HG03378 (cell line): ENCODE data around the gene UVRAG.

Experiments
- ATAC-seq: cut with Tn5 transposase; IDR thresholded peaks from one replicate; pipeline ENCODE4 v1.9.1; 2021; ENCODE audit warnings: mild to moderate bottlenecking, moderate library complexity; ENCODE audit not compliant: unreplicated experiment

UVRAG gene

GRCh38 chr11:75814677-75815344, at the start of gene UVRAG:
Gene UVRAG, plus strand, starts transcription at chr11:75815210. Its CDS starts 198 bp downstream, at chr11:75815408.
- peak; percentile 74 for ATAC-seq

- ATAC-seq = no peak
Observed at GRCh38 chr11:75766443-75767227, 48.4 kb upstream of the UVRAG start.

DNA sequence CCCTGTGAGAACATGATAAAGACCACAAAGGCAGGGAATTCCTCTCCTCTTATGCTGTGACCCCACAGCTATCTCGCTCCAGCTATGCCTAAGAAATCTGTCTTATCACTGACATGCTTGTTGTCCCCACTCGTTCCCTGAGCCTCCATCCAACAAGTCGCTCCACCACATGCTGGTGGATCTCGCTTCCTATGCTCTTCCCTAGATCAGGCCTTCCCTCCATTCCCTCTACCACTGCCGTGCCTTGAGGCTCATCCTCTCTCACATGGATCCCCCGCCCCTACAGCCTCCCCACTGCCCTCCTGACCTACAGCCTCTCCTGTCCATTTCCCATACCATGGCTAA, 47.8 kb upstream of the UVRAG start:
- ATAC-seq = no peak

GRCh38 chr11:75767793-75768111, 47.3 kb upstream of the UVRAG start:
- no peak for ATAC-seq

DNA sequence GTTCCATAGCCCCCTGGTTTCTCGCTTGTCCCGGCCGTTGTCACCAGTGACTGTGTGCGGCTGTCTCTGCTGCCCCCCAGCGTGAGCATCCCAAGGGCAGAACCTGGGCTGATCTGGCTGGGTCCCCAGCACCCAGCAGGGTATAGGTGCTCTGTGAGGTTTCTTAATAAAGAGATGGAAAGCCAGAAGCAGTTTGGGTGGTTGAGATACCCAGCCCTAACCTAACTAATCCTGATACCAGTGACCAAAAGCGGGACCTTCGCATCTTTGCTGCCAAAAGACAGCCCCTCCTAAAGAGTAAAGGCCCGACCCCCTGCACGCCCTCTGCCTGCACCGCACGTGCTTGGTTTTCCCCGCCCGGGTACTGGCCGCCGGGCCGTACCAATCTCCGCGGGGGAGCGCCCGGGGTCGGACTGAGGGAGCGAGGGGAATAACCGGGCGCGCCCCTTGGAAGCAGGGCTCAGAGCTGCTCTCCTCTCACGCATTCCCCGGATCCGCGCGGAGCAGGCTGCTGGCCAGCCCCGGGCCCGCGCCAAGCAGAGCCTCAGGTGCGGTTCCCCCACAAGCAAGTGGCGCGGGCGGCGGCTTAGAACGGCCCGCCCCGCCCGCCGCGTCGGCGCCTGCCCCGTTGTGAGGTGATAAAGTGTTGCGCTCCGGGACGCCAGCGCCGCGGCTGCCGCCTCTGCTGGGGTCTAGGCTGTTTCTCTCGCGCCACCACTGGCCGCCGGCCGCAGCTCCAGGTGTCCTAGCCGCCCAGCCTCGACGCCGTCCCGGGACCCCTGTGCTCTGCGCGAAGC, 46.7 kb upstream of the UVRAG start, which contains the start of gene DGAT2:
DGAT2 (plus strand) TSS at position 667 of the 797 bp plus-strand sequence. CDS start 214 bp downstream, outside the sequence.
- ATAC-seq = peak; percentile 68

DNA sequence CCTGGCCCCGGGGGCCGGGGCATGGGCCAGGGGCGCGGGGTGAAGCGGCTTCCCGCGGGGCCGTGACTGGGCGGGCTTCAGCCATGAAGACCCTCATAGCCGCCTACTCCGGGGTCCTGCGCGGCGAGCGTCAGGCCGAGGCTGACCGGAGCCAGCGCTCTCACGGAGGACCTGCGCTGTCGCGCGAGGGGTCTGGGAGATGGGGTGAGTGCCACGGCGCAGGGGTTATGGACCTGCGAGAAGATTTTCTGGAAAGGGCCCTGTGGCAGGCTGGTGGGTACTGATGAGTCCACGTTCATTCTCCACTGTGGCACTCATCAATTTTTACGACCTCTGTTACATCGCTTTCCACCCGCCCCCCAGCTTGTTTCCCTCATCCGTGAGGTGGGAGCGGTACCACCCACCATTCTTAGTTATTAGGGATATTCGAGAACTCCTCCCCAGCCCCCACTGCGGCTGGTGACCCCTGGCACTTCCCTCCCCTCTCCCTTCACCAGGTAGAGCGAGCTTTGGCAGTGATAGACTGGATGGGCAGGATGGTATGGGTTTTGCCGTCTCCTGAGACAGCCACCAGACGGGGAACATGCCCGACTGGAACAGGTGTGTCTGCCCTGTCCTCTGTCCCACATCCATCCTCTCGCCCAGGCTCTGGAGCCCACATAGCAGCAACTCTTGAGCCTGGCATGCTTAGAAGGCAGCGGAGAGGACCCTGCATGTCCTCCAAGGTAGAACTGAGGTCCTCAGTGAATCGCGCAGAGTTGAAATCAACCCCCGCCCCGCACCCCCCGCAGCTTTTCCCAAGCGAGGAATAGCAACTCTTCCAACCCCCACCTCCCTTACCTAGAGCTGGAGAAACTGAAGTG, 45.9 kb upstream of the UVRAG start:
- ATAC-seq = no peak

- ATAC-seq = no peak
Observed at GRCh38 chr11:75770102-75770501, 44.9 kb upstream of the UVRAG start.

DNA sequence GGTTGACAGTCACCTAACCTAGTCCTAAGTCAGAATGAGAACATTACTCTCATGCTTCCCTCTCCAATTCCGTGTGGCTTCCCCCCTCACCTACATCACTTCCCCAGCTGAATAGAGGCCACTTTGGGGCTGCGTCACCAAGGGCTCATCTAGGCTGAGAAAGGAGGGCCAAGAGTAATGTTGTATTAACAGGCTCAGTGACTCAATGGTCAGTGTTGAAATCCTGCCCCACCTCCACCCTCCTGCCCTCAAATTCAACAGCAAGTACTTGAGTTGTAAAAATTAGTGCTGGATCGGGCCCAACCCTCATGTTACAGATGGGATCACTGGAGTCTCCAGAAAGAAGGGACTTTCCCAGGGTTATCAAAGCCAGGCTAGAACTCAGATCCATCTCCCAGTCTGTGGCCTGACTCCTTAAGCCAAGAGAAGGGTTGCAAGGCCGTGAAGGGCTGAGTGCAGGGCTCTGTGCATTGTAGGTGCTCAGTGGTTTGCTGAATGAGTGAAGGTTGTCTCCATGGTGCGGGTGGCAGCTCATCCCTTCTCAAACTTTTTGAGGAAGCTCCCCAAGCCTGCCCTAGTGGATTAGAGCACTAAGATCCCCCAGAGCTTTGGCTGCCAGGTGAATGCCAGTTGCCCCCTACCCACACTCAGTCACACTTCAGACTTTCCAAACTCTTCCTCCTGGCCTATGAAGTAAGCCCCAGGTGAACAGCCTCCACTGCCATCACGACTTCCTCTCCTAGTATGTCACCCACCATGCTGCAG, 43.2 kb upstream of the UVRAG start:
- ATAC-seq = no peak

GRCh38 chr11:75773595-75774353, 41.2 kb upstream of the UVRAG start:
- ATAC-seq = peak; percentile 87

DNA sequence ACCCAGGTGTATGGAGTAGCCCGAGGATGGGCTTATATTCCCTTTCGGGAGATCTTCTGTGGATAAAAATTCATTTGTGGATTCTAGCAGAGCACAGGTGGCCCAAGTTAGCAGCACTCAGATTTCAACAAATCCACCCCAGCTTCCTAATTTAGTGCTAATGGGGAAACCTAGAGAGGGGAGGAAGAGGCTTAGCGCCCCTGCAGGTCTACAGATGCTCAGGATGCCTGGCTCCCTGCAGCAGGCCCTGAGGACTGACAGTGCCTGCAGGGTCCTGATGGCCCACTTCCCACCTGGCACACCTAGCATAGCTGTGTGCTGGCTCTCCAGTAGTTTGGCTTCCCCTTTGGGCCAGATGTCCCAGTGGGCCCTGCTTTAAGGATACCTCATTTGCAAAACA, 40.0 kb upstream of the UVRAG start:
- no peak for ATAC-seq

GRCh38 chr11:75776546-75776945, 38.5 kb upstream of the UVRAG start:
- no peak for ATAC-seq

- no peak for ATAC-seq
Observed at GRCh38 chr11:75777461-75778110, 37.4 kb upstream of the UVRAG start.

- ATAC-seq = no peak
Observed at GRCh38 chr11:75778962-75779361, 36.0 kb upstream of the UVRAG start.

GRCh38 chr11:75779960-75780359, 35.0 kb upstream of the UVRAG start:
- no peak for ATAC-seq

GRCh38 chr11:75780888-75781287, 34.1 kb upstream of the UVRAG start:
- no peak for ATAC-seq

DNA sequence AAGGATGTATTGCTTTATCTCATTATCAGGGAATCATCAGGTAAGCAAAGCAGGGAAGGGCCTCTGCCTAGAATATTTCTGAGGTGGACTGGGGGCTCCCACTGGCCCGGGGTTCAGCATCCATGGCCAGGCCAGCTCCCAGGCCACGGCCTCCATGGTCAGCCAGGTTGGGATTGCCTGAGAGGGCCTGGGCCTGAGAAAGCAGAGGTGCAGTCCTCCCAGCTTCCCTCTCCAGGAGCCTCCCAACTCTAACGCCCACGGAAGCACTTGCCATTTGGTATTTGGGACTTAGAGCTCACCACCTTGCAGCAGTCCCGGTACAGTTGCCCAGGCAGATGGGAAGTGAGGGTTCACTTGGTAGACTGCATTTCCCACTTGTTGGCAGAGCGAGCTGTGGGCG, 33.7 kb upstream of the UVRAG start:
- ATAC-seq = no peak

DNA sequence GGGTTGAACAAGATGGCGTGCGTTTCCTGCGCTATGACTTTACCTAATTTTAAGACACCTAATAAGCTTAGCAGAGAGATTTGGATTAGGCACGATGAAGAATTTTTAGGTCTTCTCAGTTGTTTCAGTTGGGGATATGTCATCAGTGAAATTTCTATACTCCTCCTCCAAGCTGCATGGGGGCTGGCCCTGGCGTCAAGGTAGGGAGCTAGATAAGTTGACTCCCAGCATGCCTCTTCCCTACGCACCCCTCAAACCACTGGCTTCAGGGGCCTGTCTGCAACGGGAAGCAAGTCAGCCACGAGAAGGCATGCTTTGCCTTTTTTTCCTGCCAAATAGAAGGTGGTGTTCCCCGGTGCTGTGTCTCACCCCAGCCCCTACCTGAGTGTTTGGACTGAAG, 33.2 kb upstream of the UVRAG start:
- ATAC-seq = no peak

GRCh38 chr11:75782540-75783263, 32.3 kb upstream of the UVRAG start:
- no peak for ATAC-seq
